Measurements from ENCODE around the gene LEMD2.

Gene LEMD2

GRCh38 chr6:33771146-33772081 lies 17.5 kb downstream of the LEMD2 start:
- peak; percentile 81 for DNase-seq

DNA sequence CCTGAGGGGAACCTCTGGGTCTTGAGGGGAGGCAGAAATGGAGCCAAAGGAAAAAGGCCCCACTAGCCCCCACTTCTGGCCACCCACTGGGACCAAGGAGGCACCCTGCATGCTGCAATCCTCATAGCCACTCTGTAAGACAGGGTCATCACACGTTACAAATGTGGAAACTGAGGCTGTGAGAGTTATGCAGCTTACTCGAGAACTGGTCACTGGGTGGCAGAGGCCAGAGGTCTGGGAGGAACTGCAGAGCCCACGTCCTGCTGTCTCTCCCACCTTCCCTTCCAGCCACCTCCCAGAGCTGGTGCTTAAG lies 18.1 kb downstream of the LEMD2 start:
- DNase-seq: no peak

GRCh38 chr6:33770124-33770832 lies 18.7 kb downstream of the LEMD2 start:
- DNase-seq: no peak

DNA sequence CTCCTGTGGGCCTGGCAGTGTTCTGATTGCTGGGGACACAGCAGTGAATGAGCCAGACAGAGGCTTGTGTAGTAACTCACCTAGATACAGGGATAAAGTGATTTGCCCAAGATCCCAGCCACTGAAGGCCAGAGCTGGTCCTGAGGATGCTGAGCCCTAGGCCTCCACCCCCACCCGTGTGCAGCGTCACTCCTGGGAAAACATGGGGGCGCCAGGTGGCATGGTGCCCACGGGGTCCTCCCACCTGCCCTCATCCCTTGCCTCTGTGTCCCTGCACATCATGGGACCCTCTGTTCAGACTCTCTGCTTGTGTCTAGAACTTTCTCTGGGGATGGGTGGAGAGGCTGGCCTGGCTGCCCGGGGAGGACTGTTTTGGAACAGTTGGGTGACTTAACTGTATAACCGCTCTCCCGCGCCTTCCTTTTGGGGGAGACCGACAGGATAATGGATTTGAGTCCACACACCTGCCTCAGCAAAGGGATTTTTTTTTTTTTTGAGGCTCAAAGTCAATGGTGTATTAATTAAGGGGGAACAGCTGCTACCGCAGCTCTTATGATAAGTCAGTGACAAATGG lies 19.6 kb downstream of the LEMD2 start:
- no peak for DNase-seq

DNA sequence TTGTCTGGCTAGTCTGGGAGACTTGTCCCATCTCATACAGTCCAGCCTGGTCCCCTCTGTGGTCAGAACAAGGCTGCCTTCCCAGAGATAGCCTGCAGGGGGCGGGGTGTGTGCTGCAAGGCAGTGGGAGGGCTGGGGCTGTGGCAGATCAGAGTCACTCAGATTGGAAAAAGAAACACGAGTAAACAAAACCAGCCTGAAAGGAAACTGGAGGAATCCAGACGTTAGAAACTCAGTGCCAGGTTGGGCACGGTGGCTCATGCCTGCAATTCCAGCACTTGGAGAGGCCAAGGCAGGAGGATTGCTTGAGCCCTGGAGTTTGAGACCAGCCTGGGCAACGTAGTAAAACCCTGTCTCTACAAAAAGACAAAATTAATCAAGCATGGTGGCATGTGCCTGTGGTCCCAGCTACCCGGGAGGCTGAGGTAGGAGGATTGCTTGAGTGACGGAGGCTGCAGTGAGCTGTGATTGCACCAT lies 20.2 kb downstream of the LEMD2 start:
- DNase-seq: peak; percentile 30

- DNase-seq: no peak
Observed at GRCh38 chr6:33766921-33767907, 21.7 kb downstream of the LEMD2 start.

- no peak for DNase-seq
Observed at GRCh38 chr6:33765368-33765767, 23.6 kb downstream of the LEMD2 start.

DNA sequence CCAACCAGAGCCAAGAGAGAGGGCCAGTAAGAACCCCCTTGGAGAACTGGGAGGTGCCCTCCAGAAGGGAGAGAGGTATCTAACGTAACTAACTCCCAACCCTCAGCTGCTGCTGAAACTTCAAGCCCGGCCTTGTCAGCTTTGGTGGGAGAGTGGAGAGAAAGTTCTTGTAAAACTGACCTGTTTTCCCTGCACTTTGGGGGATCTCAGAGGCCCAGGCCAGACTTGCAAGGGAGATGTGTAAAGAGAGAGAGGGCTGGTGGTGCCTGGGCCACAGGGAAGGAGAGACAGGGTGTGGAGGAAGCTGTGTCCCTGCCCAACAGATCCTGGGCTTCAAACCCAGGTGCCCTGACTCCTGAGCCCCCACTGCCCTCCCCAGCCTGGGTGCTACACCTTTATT lies 24.9 kb downstream of the LEMD2 start:
- no peak for DNase-seq

GRCh38 chr6:33763483-33763882 lies 25.4 kb downstream of the LEMD2 start:
- no peak for DNase-seq

DNA sequence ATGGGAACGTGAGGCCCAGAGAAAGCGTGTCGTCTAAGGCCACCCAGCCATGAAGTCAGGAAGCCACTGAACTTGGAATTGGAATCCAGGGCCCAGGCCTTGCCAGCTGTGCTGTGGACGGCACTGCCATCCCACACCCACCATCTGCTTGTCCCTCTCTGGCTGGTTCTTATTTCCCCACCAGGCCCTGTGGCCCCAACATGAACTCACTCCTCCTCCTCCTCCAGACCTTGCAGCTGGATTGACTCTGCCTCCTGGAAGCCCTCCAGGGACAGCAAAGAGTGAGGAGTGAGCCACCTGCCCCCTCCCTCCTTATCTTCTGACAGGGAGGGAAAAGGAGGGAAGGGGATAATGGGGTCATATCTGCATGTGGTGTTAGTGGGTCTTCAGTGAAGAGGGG lies 26.2 kb downstream of the LEMD2 start:
- DNase-seq: no peak

DNA sequence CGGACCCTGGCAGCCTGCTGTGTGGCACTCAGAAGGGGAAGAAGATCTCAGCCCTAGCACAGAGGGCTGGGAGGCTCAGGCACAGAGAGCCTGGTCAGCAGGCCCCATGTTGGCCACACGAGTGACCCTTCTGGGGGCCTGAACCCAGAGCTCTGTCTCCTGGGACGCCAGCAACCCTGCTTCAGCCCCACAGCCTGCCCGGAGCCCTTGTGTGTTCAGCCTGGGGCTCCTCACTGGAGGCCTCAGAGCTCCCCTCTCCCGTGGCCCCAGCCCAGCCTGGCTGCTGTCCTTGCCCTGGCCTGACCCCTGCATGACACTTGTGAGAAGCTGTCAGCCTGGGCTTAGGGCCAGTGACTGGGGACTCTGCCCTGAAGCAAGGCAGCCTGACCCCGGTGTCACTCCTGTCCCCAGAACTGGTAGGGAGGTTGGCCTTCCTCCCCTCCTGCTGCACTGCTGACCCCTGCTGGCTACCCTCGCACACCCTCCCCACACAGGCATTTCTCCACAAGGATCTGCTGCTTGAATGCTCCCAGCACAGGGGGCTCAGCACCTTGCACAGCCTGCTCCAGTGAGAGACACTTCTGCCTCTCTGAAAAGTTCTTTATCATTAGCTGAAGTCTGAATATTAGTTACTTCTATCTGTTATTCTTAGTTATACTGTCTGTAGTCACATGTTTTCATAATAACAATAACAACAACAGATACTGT lies 26.9 kb downstream of the LEMD2 start:
- DNase-seq: peak; percentile 46

DNA sequence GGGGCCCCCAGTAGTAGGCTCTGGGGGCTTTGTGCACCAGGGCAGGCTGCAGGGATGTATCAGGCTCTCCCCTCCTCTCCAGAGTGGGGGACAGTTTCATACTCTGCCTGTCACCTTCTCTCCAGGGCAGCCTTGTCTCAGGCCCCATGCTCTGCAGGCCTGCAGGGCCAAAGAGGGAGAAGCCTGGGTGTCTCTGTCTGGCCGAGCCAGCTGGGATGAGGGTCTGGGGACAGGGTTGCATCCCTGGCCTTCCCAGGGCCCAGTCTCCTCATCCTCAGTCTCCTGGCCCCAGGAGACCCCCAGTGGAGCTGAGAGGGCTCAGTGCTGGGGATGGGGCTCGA lies 27.4 kb downstream of the LEMD2 start:
- DNase-seq: no peak

DNA sequence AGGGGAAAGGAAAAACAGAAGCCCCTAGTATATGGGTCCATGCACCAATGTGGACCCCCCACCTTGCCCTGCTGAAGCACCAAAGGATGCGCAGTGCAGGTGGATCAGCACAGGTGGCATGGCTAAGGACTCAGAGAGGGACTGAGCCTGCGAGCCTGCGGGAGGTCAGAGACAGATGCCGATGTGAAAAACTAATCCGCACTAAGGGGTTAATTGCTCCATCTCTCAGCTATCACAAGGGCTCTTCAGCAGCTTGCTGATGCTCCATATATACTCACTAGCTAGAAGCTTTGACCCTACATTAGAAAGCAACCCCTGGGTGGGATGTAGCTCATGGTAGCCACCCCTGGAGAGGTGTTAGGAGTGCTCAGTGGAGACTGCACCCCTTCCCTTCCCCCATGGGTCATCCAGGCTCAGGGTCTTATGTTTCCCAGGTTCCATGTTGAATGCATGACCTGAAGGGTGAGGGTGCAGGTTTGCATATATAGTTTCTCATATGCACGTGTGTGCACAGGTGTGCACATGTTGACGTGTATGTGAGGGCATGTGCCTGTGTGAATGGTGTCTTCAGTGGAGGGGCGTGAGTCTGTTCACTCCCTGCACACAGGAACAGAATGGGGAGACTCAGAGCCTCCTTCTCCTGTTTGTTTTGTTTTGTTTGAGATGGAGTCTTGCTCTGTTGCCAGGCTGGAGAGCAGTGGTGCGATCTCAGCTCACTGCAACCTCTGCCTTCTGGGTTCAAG lies 28.9 kb downstream of the LEMD2 start:
- peak; percentile 38 for DNase-seq

DNA sequence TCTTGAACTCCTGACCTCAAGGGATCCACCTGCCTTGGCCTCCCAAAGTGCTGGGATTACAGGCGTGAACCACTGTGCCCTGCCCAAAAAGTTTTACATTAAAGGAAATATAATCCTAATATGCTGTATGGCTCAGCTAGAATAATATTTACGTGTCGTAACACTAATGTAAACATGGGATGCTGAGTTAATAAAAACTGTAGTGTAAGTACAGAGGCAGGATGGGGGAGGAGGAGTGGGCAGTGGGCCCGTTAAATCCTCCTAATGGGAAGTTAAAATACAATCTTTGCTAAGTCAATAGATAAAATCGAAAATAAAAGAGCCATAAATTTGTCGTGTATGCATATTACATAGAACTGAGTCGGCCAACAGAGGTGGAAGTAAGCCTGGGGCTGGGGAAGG lies 30.1 kb downstream of the LEMD2 start:
- DNase-seq: no peak

DNA sequence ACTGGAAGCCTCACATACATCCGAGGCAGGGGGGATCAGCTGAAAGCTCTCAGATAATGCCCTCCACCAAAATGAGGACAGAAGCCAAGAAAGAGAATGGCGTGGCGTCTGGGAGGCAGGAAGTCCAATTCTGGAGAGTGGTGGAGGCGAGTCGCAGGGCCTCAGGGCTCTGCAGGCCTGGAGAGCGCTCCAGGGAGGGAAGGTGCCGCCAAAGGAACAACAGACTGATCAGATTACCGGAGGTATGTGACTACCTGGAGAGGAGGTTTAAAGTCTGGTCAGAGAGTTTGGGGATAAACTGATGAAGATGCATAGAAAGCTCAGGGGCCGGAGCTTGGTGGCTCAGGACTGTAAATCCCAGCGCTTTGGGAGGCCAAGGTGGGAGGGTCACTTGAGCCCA lies 31.0 kb downstream of the LEMD2 start:
- DNase-seq: no peak

DNA sequence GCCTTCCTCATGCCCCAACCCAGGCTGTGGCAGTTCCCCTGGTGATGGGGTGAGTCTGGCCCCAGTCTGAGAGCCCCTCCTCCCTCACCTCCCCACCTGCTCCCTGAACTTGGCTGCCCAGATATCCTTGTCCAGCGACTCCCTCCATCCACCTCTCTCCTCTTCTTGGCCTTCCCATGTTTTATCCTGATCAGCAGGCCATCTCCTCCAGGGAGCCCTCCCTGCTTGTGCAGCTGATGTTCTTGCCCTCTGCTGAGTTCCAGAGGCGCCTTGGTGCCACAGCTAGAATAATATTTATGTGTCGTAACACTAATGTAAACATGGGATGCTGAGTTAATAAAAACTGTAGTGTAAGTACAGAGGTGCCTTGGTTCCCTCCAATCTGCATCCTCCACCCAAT lies 31.8 kb downstream of the LEMD2 start:
- DNase-seq: no peak

GRCh38 chr6:33756211-33756954 lies 32.5 kb downstream of the LEMD2 start:
- DNase-seq: no peak

DNA sequence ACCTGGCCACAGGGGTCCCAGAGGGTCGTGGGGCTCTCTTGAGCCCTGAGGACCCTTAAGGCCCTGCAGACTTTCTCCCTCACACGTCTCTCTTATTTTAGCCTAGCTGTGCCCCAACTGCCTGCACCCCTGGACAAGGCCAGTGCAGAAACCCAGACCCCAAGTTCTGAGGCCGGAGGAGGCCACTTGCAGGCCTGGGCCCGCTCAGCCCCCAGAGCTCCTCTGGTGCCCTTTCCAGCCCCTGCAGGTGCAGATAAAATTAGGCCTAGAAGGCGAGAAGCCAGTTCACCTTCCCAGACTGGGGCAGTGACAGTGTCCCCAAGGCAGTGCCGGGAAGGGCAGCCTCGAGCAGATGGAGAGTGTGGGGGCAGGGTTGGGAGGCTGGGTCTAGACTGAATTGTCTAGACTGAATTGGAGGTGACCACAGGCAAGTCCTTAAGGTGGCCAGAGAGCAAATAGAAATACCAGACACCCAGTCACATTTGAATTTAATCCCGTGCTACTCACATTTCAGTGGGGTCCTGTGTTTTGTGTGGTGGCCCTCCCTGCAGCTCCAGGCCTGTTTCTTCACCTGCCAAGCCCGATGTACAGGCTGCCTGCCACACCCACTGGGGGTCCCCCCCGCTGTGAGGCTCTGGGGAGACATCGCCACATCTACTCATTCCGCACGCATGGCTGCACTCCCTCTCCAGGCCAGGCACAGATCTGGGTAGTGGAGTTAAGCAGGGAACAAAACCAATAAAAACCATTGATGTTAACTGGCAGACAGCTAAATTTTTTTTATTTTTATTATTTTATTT lies 33.7 kb downstream of the LEMD2 start:
- peak; percentile 93 for DNase-seq

DNA sequence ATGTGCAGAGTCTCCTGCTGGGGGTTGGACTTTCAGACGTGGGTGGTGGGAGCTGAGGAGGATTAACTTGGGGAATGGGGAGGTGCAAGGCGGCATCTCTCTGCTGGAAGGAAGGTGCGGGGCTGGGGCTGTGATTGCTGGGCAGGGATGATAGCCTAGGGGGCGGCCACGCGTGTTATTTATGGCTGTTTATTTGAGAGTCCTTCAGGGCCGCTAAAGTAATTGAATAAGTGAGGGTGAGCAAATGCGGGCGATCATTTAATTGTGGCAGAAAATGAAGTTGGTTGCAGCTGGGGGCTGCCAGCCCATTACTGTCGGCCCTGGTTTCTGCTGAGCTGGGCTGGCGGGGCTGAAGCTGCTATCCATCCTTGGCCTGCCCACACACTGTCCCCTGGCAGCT lies 34.7 kb downstream of the LEMD2 start:
- DNase-seq: no peak

GRCh38 chr6:33752646-33753015 lies 36.3 kb downstream of the LEMD2 start:
- DNase-seq: no peak

All from NCI-H345 (cell line).